ENCODE measurements around the gene MAP3K14. TPM values are rescaled to one million over a fixed set of nuclear protein-coding genes. Genes with fewer than 3 reads are reported as not detected.

MAP3K14 gene
- total RNA-seq, 1 donor from 2014 or later, result 2.0 TPM

GRCh38 chr17:45284176-45285140 lies 32.4 kb downstream of the MAP3K14 start:
- no peak for DNase-seq (ENCODE audit: low read depth, low spot score)

- DNase-seq (ENCODE audit: low read depth, low spot score), result no peak
These were observed 33.1 kb downstream of the MAP3K14 start for GRCh38 chr17:45283711-45284110.

- no peak for DNase-seq (ENCODE audit: low read depth, low spot score)
These were observed 33.9 kb downstream of the MAP3K14 start for GRCh38 chr17:45282683-45283644.

- no peak for DNase-seq (ENCODE audit: low read depth, low spot score)
These were observed 36.9 kb downstream of the MAP3K14 start for GRCh38 chr17:45279898-45280297.

- DNase-seq (ENCODE audit: low read depth, low spot score), result no peak
These were observed 38.8 kb downstream of the MAP3K14 start for GRCh38 chr17:45277992-45278391.

GRCh38 chr17:45277216-45277849 lies 39.5 kb downstream of the MAP3K14 start:
- peak; percentile 88 for DNase-seq (ENCODE audit: low read depth, low spot score)

GRCh38 chr17:45276031-45276430 lies 40.8 kb downstream of the MAP3K14 start:
- no peak for DNase-seq (ENCODE audit: low read depth, low spot score)

GRCh38 chr17:45274033-45274432 lies 42.8 kb downstream of the MAP3K14 start:
- no peak for DNase-seq (ENCODE audit: low read depth, low spot score)

GRCh38 chr17:45273551-45273957 lies 43.3 kb downstream of the MAP3K14 start:
- DNase-seq (ENCODE audit: low read depth, low spot score), result no peak

GRCh38 chr17:45271603-45272002 lies 45.2 kb downstream of the MAP3K14 start:
- no peak for DNase-seq (ENCODE audit: low read depth, low spot score)

GRCh38 chr17:45270828-45271418 lies 45.9 kb downstream of the MAP3K14 start:
- DNase-seq (ENCODE audit: low read depth, low spot score), result no peak

GRCh38 chr17:45269912-45270311 lies 46.9 kb downstream of the MAP3K14 start:
- no peak for DNase-seq (ENCODE audit: low read depth, low spot score)

- DNase-seq (ENCODE audit: low read depth, low spot score), result no peak
These were observed 49.3 kb downstream of the MAP3K14 start for GRCh38 chr17:45267436-45268055.

GRCh38 chr17:45266372-45266926 lies 50.4 kb downstream of the MAP3K14 start:
- DNase-seq (ENCODE audit: low read depth, low spot score), result no peak

GRCh38 chr17:45265821-45266220 lies 51.0 kb downstream of the MAP3K14 start:
- no peak for DNase-seq (ENCODE audit: low read depth, low spot score)

GRCh38 chr17:45264988-45265387 lies 51.8 kb downstream of the MAP3K14 start:
- no peak for DNase-seq (ENCODE audit: low read depth, low spot score)

GRCh38 chr17:45264430-45264829 lies 52.4 kb downstream of the MAP3K14 start:
- DNase-seq (ENCODE audit: low read depth, low spot score), result no peak

- DNase-seq (ENCODE audit: low read depth, low spot score), result no peak
These were observed 53.4 kb downstream of the MAP3K14 start for GRCh38 chr17:45263477-45263860.

- DNase-seq (ENCODE audit: low read depth, low spot score), result no peak
These were observed 54.0 kb downstream of the MAP3K14 start for GRCh38 chr17:45262516-45263476.

Measured in pulmonary artery endothelial cell (primary cell).